Prostate gland (tissue), 2 donors: ENCODE data around the gene ADARB1. TPM values are rescaled to one million over a fixed set of nuclear protein-coding genes. Genes with fewer than 3 reads are reported as not detected.

ENCODE experiments used
- DNase-seq: peaks from one replicate; pipeline ENCODE4 v3.0.0-alpha.2; 2019; ENCODE audit warnings: low spot score
- H3K27ac ChIP-seq, 2 donors: fragments of 200-600 bp; sonication (generic); 2 replicates each; pipeline ENCODE4 v1.5.1; 2017 to 2019
- H3K27me3 ChIP-seq: fragments of 200-600 bp; sonication (generic); replicated peaks from 2 replicates; pipeline ENCODE4 v1.5.1; 2019; ENCODE audit not compliant: insufficient read depth
- H3K36me3 ChIP-seq, 2 donors: fragments of 200-600 bp; sonication (generic); 1 replicate in 1 of 2; 2 replicates in 1 of 2; pipeline versions ENCODE4 v1.5.1 to v1.8.1; 2017 to 2019
- H3K4me1 ChIP-seq: fragments of 200-600 bp; sonication (generic); replicated peaks from 2 replicates; pipeline ENCODE4 v1.5.1; 2019
- H3K4me3 ChIP-seq, 2 donors: fragments of 200-600 bp; sonication (generic); 2 replicates each; pipeline ENCODE4 v1.5.1; 2017 to 2019
- H3K9me3 ChIP-seq: fragments of 200-600 bp; sonication (generic); 2 replicates; pipeline ENCODE4 v1.5.1; 2017
- CTCF ChIP-seq, 4 experiments: fragments of 200-600 bp in 2 of 4; fragments of 450-650 bp in 2 of 4; sonication (generic) in 2 of 4; IDR thresholded peaks; 1 replicate in 3 of 4; 2 replicates in 1 of 4; pipeline ENCODE4 v1.5.1; 2016 to 2019; ENCODE audit warnings: antibody characterized with exemption in 4 of 4, mild to moderate bottlenecking in 2 of 4, moderate library complexity in 2 of 4
- POLR2A ChIP-seq: fragments of 450-650 bp; IDR thresholded peaks from one replicate; pipeline ENCODE4 v1.6.1; 2016; ENCODE audit warnings: antibody characterized with exemption, mild to moderate bottlenecking
- POLR2AphosphoS5 ChIP-seq: sonication (generic); formaldehyde crosslinking; IDR thresholded peaks from one replicate; pipeline ENCODE4 v1.6.1; 2017; ENCODE audit warnings: antibody characterized with exemption
- WGBS: methylation state at CpG from one replicate; pipeline ENCODE4 v1.1.5; 2018; 5-methylcytosine and 5-hydroxymethylcytosine counted together
- intact Hi-C: fragments of 100-400 bp; cut with DNase I; formaldehyde crosslinking; loops from one replicate; pipeline ENCODE4 v1.14.2; 2022
- total RNA-seq, 2 donors: library from RNA; depleted of rRNA; stranded (reverse); fragments of >200 nt; gene quantifications; one replicate each; pipeline ENCODE4 v1.1.0, GENCODE V29; 2016

Gene ADARB1
- total RNA-seq, 2 donors from 2014 or later = 21.0 to 30.9 TPM

- Histone ChIP-seq H3K4me3 (no peak overlapping the region), H3K9me3 (no peaks in the 10 kb centered on the region), H3K4me1 (no peaks in the 10 kb centered on the region), H3K27ac (no peak overlapping the region), H3K36me3 (no peaks in the 10 kb centered on the region), H3K27me3 (no peaks in the 10 kb centered on the region)
- no peak for DNase-seq
- TF ChIP-seq POLR2AphosphoS5 (no peak), POLR2A (no peak), CTCF (IDR thresholded peaks at IDR 0.05) (no peak)
- WGBS = 57% methylated on average over 1 of the region's 1 CpG
- intact Hi-C loops = no loop called here
Observed at GRCh38 chr21:45036630-45037029, 37.8 kb upstream of the ADARB1 start.

GRCh38 chr21:45037986-45038385 is 36.4 kb upstream of the ADARB1 start:
- no peak overlapping the region for H3K27ac ChIP-seq
- TF ChIP-seq POLR2AphosphoS5 (no peak), POLR2A (no peak), CTCF (IDR thresholded peaks at IDR 0.05) (no peak)
- H3K27me3 ChIP-seq = no peaks in the 10 kb centered on the region
- intact Hi-C loops = no loop called here
- H3K36me3 ChIP-seq = no peaks in the 10 kb centered on the region
- no peaks in the 10 kb centered on the region for H3K4me1 ChIP-seq
- H3K4me3 ChIP-seq = no peak overlapping the region
- 90% methylated on average over 9 of the region's 9 CpGs for WGBS
- DNase-seq = no peak
- H3K9me3 ChIP-seq = no peaks in the 10 kb centered on the region

GRCh38 chr21:45039317-45040156 is 34.8 kb upstream of the ADARB1 start:
- WGBS = 81% methylated on average over 3 of the region's 3 CpGs
- no peak overlapping the region for H3K4me3 ChIP-seq
- intact Hi-C loops = no loop called here
- no peaks in the 10 kb centered on the region for H3K9me3 ChIP-seq
- no peaks in the 10 kb centered on the region for H3K4me1 ChIP-seq
- no peak for TF ChIP-seq POLR2A
- TF ChIP-seq CTCF (IDR thresholded peaks at IDR 0.05) = no peak
- TF ChIP-seq POLR2AphosphoS5 = no peak
- H3K27ac ChIP-seq = no peak overlapping the region
- H3K27me3 ChIP-seq = no peaks in the 10 kb centered on the region
- no peak for DNase-seq
- H3K36me3 ChIP-seq = no peaks in the 10 kb centered on the region

- H3K4me3 ChIP-seq = no peak overlapping the region
- H3K4me1 ChIP-seq = no peaks in the 10 kb centered on the region
- H3K27me3 ChIP-seq = no peaks in the 10 kb centered on the region
- no peak for DNase-seq
- H3K9me3 ChIP-seq = no peaks in the 10 kb centered on the region
- no peaks in the 10 kb centered on the region for H3K36me3 ChIP-seq
- TF ChIP-seq POLR2A = no peak
- no peak for TF ChIP-seq POLR2AphosphoS5
- intact Hi-C loops = no loop called here
- no peak overlapping the region for H3K27ac ChIP-seq
- 95% methylated on average over 9 of the region's 9 CpGs for WGBS
Observed at GRCh38 chr21:45040157-45040711, 34.1 kb upstream of the ADARB1 start.

- DNase-seq = no peak
- no peak overlapping the region for H3K27ac ChIP-seq
- TF ChIP-seq POLR2A = no peak
- no peak for TF ChIP-seq CTCF (IDR thresholded peaks at IDR 0.05)
- TF ChIP-seq POLR2AphosphoS5 = no peak
- H3K9me3 ChIP-seq = no peaks in the 10 kb centered on the region
- H3K27me3 ChIP-seq = no peaks in the 10 kb centered on the region
- H3K4me3 ChIP-seq = no peak overlapping the region
- H3K36me3 ChIP-seq = no peaks in the 10 kb centered on the region
- intact Hi-C loops = no loop called here
- H3K4me1 ChIP-seq = no peaks in the 10 kb centered on the region
- 91% methylated on average over 15 of the region's 15 CpGs for WGBS
Observed at GRCh38 chr21:45040739-45041138, 33.6 kb upstream of the ADARB1 start.
